ENCODE data around the gene NKX1-2. TPM values are rescaled to one million over a fixed set of nuclear protein-coding genes. Genes with fewer than 3 reads are reported as not detected.

NKX1-2 gene
- not detected in 2 replicates for total RNA-seq
- long read RNA-seq = 0 reads

GRCh38 chr10:124450012-124450782, at the start of gene NKX1-2:
TSS of gene NKX1-2 (minus strand) at chr10:124450035. CDS start at chr10:124449943, 92 bp downstream.
- H3K4me3 Mint-ChIP-seq = peak within 1 kb of the TSS; percentile 78
- TF ChIP-seq CTCF (conservative IDR thresholded peaks at IDR 0.05) = no peak
- H3K27ac Mint-ChIP-seq (ENCODE audit: unreplicated experiment) = no peak within 1 kb of the TSS
- no peaks in the 10 kb centered on the region for H3K36me3 Mint-ChIP-seq (ENCODE audit: low read depth)
- no peak for DNase-seq (ENCODE audit: low read depth, low spot score)
- peaks cover 96% of the 10 kb centered on the region for H3K27me3 Mint-ChIP-seq (ENCODE audit: low read depth)
- no peaks in the 10 kb centered on the region for H3K9me3 Mint-ChIP-seq
- H3K4me1 Mint-ChIP-seq = peaks cover 34% of the 10 kb centered on the region

DNA sequence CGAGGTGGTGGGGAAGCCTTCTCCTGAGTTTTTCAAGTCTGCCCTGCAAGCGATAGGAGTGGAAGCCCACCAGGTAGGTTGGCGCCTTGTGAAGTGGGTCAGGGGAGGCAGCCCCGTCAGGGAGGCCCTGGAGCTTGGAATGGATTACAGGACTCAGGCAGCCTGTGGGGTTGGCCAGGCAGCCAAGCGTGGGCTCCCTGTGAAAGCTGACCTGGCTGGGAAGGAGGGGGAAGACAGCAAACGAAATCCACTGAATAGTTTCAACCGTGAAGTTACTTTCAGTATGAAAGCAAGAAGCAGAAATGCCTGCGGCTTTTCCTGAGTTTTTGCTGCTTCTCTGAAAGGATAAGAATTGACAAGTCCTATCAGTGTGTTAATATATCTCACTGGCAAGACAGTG, 48.2 kb upstream of the NKX1-2 start:
- Mint-ChIP-seq H3K27ac (ENCODE audit: unreplicated experiment) (peak overlapping the region; percentile 43), H3K9me3 (peaks cover 4% of the 10 kb centered on the region), H3K36me3 (ENCODE audit: low read depth) (peaks cover 10% of the 10 kb centered on the region), H3K4me1 (peaks cover 14% of the 10 kb centered on the region), H3K4me3 (no peak overlapping the region), H3K27me3 (ENCODE audit: low read depth) (no peaks in the 10 kb centered on the region)
- DNase-seq (ENCODE audit: low read depth, low spot score) = no peak
- no peak for TF ChIP-seq CTCF (conservative IDR thresholded peaks at IDR 0.05)

GRCh38 chr10:124497196-124497881, 47.5 kb upstream of the NKX1-2 start:
- H3K36me3 Mint-ChIP-seq (ENCODE audit: low read depth) = peaks cover 10% of the 10 kb centered on the region
- TF ChIP-seq CTCF (conservative IDR thresholded peaks at IDR 0.05) = no peak
- H3K27ac Mint-ChIP-seq (ENCODE audit: unreplicated experiment) = no peak overlapping the region
- peaks cover 4% of the 10 kb centered on the region for H3K9me3 Mint-ChIP-seq
- H3K4me3 Mint-ChIP-seq = no peak overlapping the region
- no peak for DNase-seq (ENCODE audit: low read depth, low spot score)
- no peaks in the 10 kb centered on the region for H3K27me3 Mint-ChIP-seq (ENCODE audit: low read depth)
- H3K4me1 Mint-ChIP-seq = peaks cover 19% of the 10 kb centered on the region

- Mint-ChIP-seq H3K27ac (ENCODE audit: unreplicated experiment) (no peak overlapping the region), H3K4me3 (no peak overlapping the region), H3K9me3 (peaks cover 4% of the 10 kb centered on the region), H3K4me1 (peaks cover 19% of the 10 kb centered on the region), H3K36me3 (ENCODE audit: low read depth) (peaks cover 10% of the 10 kb centered on the region), H3K27me3 (ENCODE audit: low read depth) (no peaks in the 10 kb centered on the region)
- TF ChIP-seq CTCF (conservative IDR thresholded peaks at IDR 0.05) = no peak
- no peak for DNase-seq (ENCODE audit: low read depth, low spot score)
Measured at GRCh38 chr10:124496620-124497019, 46.8 kb upstream of the NKX1-2 start.

- H3K4me3 Mint-ChIP-seq = no peak overlapping the region
- no peak for DNase-seq (ENCODE audit: low read depth, low spot score)
- peaks cover 8% of the 10 kb centered on the region for H3K36me3 Mint-ChIP-seq (ENCODE audit: low read depth)
Measured at GRCh38 chr10:124496150-124496549, 46.3 kb upstream of the NKX1-2 start.

More at GRCh38 chr10:124496150-124496549, 46.3 kb upstream of the NKX1-2 start:
- TF ChIP-seq CTCF (conservative IDR thresholded peaks at IDR 0.05) = no peak
- no peak overlapping the region for H3K27ac Mint-ChIP-seq (ENCODE audit: unreplicated experiment)
- H3K27me3 Mint-ChIP-seq (ENCODE audit: low read depth) = no peaks in the 10 kb centered on the region
- H3K9me3 Mint-ChIP-seq = peaks cover 4% of the 10 kb centered on the region
- peaks cover 19% of the 10 kb centered on the region for H3K4me1 Mint-ChIP-seq

Data from neural crest cell (in vitro differentiated cells).